ENCODE results near the gene RANGRF.

RANGRF gene

GRCh38 chr17:8287651-8288335, 677 bp upstream of the RANGRF start:
- TF ChIP-seq CTCF (IDR thresholded peaks at IDR 0.05), result no peak
- no peak for TF ChIP-seq ZFX (IDR thresholded peaks at IDR 0.05; ENCODE audit: borderline replicate concordance)
- peak overlapping the region; percentile 86 for H3K27ac ChIP-seq

GRCh38 chr17:8289103-8289397, 580 bp downstream of the RANGRF start:
- TF ChIP-seq ZFX (IDR thresholded peaks at IDR 0.05; ENCODE audit: borderline replicate concordance) (no peak), CTCF (IDR thresholded peaks at IDR 0.05) (no peak)
- peak overlapping the region; percentile 86 for H3K27ac ChIP-seq

GRCh38 chr17:8290043-8290442, 1.6 kb downstream of the RANGRF start:
- H3K27ac ChIP-seq, result no peak overlapping the region
- TF ChIP-seq CTCF (IDR thresholded peaks at IDR 0.05), result no peak
- no peak for TF ChIP-seq ZFX (IDR thresholded peaks at IDR 0.05; ENCODE audit: borderline replicate concordance)

GRCh38 chr17:8292639-8293395, 4.3 kb downstream of the RANGRF start:
- H3K27ac ChIP-seq, result no peak overlapping the region
- no peak for TF ChIP-seq CTCF (IDR thresholded peaks at IDR 0.05)

GRCh38 chr17:8294361-8294760, 5.9 kb downstream of the RANGRF start:
- TF ChIP-seq CTCF (IDR thresholded peaks at IDR 0.05) (no peak), ZFX (IDR thresholded peaks at IDR 0.05; ENCODE audit: borderline replicate concordance) (no peak)
- H3K27ac ChIP-seq, result peak overlapping the region; percentile 94

- H3K27ac ChIP-seq, result peak overlapping the region; percentile 94
- TF ChIP-seq CTCF (IDR thresholded peaks at IDR 0.05), result no peak
- TF ChIP-seq ZFX (IDR thresholded peaks at IDR 0.05; ENCODE audit: borderline replicate concordance), result no peak
Observed at GRCh38 chr17:8294814-8295316, 6.4 kb downstream of the RANGRF start.

- no peak for TF ChIP-seq ZFX (IDR thresholded peaks at IDR 0.05; ENCODE audit: borderline replicate concordance)
- TF ChIP-seq CTCF (IDR thresholded peaks at IDR 0.05), result no peak
Observed at GRCh38 chr17:8300226-8300625, 11.8 kb downstream of the RANGRF start.

More at GRCh38 chr17:8300226-8300625, 11.8 kb downstream of the RANGRF start:
- H3K27ac ChIP-seq, result no peak overlapping the region
